Measurements from ENCODE around the gene HOXB3.

- TF ChIP-seq, protein P1, sequence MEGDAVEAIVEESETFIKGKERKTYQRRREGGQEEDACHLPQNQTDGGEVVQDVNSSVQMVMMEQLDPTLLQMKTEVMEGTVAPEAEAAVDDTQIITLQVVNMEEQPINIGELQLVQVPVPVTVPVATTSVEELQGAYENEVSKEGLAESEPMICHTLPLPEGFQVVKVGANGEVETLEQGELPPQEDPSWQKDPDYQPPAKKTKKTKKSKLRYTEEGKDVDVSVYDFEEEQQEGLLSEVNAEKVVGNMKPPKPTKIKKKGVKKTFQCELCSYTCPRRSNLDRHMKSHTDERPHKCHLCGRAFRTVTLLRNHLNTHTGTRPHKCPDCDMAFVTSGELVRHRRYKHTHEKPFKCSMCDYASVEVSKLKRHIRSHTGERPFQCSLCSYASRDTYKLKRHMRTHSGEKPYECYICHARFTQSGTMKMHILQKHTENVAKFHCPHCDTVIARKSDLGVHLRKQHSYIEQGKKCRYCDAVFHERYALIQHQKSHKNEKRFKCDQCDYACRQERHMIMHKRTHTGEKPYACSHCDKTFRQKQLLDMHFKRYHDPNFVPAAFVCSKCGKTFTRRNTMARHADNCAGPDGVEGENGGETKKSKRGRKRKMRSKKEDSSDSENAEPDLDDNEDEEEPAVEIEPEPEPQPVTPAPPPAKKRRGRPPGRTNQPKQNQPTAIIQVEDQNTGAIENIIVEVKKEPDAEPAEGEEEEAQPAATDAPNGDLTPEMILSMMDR (IDR thresholded peaks at IDR 0.05 in 8 of 11, conservative IDR thresholded peaks at IDR 0.05 in 3 of 11), result no peak
- TF ChIP-seq POLR2A (IDR thresholded peaks at IDR 0.05), result no peak
These were observed 5.8 kb downstream of the HOXB3 start for GRCh38 chr17:48584223-48584741.

All from spleen (tissue), 7 donors.